GM23248 (cell line): Measurements from ENCODE around the gene AP3D1.

ENCODE experiments used
- EZH2 ChIP-seq: fragments of 200-600 bp; sonication (generic); IDR thresholded peaks from 2 replicates; pipeline ENCODE4 v1.6.1; 2018; ENCODE audit warnings: antibody characterized with exemption, mild to moderate bottlenecking; ENCODE audit not compliant: insufficient read depth, poor library complexity, severe bottlenecking
- EZH2phosphoT487 ChIP-seq: fragments of 200-600 bp; sonication (generic); IDR thresholded peaks from 2 replicates; pipeline ENCODE4 v1.6.1; 2018; ENCODE audit warnings: antibody characterized with exemption, moderate library complexity, mild to moderate bottlenecking, low read depth; ENCODE audit not compliant: insufficient read depth

DNA sequence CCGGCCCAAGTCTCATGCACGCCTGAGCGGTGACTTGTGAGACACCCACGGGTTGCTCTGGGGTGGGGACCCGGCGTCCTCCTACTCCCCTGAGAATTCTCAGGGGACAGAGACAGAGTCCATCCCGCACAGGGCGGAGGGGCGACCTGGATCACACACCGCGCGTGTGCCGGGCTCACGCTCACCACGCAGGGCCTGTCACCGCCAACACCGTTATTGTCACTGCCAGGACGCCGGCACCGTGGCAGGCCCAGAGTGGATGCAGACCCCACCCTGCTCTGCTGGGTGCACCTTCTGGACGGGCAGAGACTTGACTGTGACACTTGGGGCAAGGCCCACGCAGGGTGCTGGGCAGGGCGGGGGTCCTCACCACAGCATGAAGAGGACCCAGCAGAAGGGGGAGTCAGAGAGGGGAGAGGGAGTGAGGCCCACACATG is 71.5 kb downstream of the AP3D1 start:
- TF ChIP-seq EZH2 (no peak), EZH2phosphoT487 (no peak)
